HepG2 (cell line): Measurements from ENCODE around the gene HK2. TPM values are rescaled to one million over a fixed set of nuclear protein-coding genes. Genes with fewer than 3 reads are reported as not detected.

Experiments
- ATAC-seq: fragments of 200-7000 bp; cut with Tn5 transposase; 3 replicates; pipeline ENCODE4 v1.9.1; 2020; ENCODE audit warnings: mild to moderate bottlenecking, moderate library complexity
- BruUV-seq: library from RNA; stranded (reverse); fragments of 400-500 nt; replicated peaks from 2 replicates; lab custom pipeline; 2021; lab: Mats Ljungman, UMichigan
- CTCF ChIA-PET: fragments of 300-600 bp; formaldehyde crosslinking; extraction: SDS; loops from one replicate; lab custom pipeline; 2021; ENCODE audit warnings: low total read pairs, inconsistent platforms, low intra/inter-chr PET ratio; lab: Yijun Ruan, JAX
- POLR2A ChIA-PET: fragments of 350-600 bp; sonication (Branson Sonifier 250); formaldehyde crosslinking; loops from one replicate; lab custom pipeline; 2020; ENCODE audit warnings: antibody characterized with exemption, inconsistent platforms; lab: Yijun Ruan, JAX
- DNase-seq: peaks from one replicate; pipeline ENCODE4 v3.0.0-alpha.2; 2015; ENCODE audit warnings: low spot score
- FAIRE-seq: peaks from 3 replicates; lab custom pipeline; 2011; peaks lifted over from hg19 to GRCh38; lab: Jason Lieb, UNC
- H2AFZ ChIP-seq: one replicate; pipeline ENCODE4 v1.6.1; 2011; ENCODE audit warnings: low read length, inconsistent platforms
- H3K27ac ChIP-seq: fragments of 300-600 bp; 3 replicates; pipeline ENCODE4 v1.8.0; 2011; ENCODE audit warnings: mixed run types, mild to moderate bottlenecking, mixed read lengths, low read length, inconsistent platforms; ENCODE audit not compliant: insufficient read depth; ENCODE audit errors: extremely low read length
- H3K27me3 ChIP-seq, 2 experiments: fragments of 200-600 bp in 1 of 2; 2 replicates in 1 of 2; 3 replicates in 1 of 2; pipeline versions ENCODE4 v1.6.0 to v1.8.0; 2011; ENCODE audit warnings: low read length in 2 of 2, mild to moderate bottlenecking in 2 of 2, moderate library complexity in 2 of 2, inconsistent platforms in 1 of 2; ENCODE audit not compliant: insufficient read depth in 2 of 2, control insufficient read depth in 1 of 2
- H3K36me3 ChIP-seq, 2 experiments: fragments of 200-600 bp in 1 of 2; replicated peaks in 1 of 2; 2 replicates in 1 of 2; 3 replicates in 1 of 2; pipeline versions ENCODE4 v1.5.1 to v1.8.0; 2011; ENCODE audit warnings: low read length in 2 of 2, inconsistent platforms in 1 of 2; ENCODE audit not compliant: insufficient read depth in 2 of 2, control insufficient read depth in 1 of 2
- H3K4me1 ChIP-seq: 2 replicates; pipeline ENCODE4 v1.5.1; 2012; ENCODE audit warnings: low read length, inconsistent platforms; ENCODE audit not compliant: insufficient read depth
- H3K4me2 ChIP-seq: 2 replicates; pipeline ENCODE4 v1.6.0; 2011; ENCODE audit warnings: low read depth, low read length, inconsistent platforms
- H3K4me3 ChIP-seq, 3 experiments: fragments of 200-600 bp in 1 of 3; sonication (generic), shearing (Covaris generic) in 1 of 3; replicated peaks in 1 of 3; 2 replicates each; pipeline ENCODE4 v1.5.1; 2011 to 2016; ENCODE audit warnings: low read length in 3 of 3, inconsistent platforms in 2 of 3, low read depth in 2 of 3, mild to moderate bottlenecking in 2 of 3, control low read depth in 1 of 3, mixed read lengths in 1 of 3; ENCODE audit not compliant: insufficient read depth in 1 of 3
- H3K79me2 ChIP-seq: one replicate; pipeline ENCODE4 v1.6.1; 2011; ENCODE audit warnings: low read length, inconsistent platforms; ENCODE audit not compliant: insufficient read depth
- H3K9ac ChIP-seq: 2 replicates; pipeline ENCODE4 v1.6.0; 2011; ENCODE audit warnings: mild to moderate bottlenecking, low read depth, low read length, inconsistent platforms; ENCODE audit not compliant: insufficient read depth
- H3K9me3 ChIP-seq: 2 replicates; pipeline ENCODE4 v1.5.1; 2012; ENCODE audit warnings: mild to moderate bottlenecking, low read length
- H4K20me1 ChIP-seq: 2 replicates; pipeline ENCODE4 v1.6.0; 2011; ENCODE audit warnings: inconsistent platforms, mild to moderate bottlenecking, low read length, moderate library complexity; ENCODE audit not compliant: insufficient read depth
- CREM ChIP-seq, 2 experiments: sonication (generic) in 1 of 2; formaldehyde crosslinking in 1 of 2; IDR thresholded peaks; 2 replicates each; pipeline versions ENCODE4 v1.4.0 to v1.6.1; 2016 to 2020; ENCODE audit warnings: antibody characterized with exemption in 1 of 2, mild to moderate bottlenecking in 1 of 2, missing genetic modification reagents in 1 of 2
- MXD4 ChIP-seq: IDR thresholded peaks from 2 replicates; pipeline ENCODE4 v1.6.1; 2016; ENCODE audit warnings: mild to moderate bottlenecking, missing biosample characterization, missing genetic modification reagents
- MXI1 ChIP-seq: IDR thresholded peaks from 3 replicates; pipeline ENCODE4 v1.6.1; 2012; ENCODE audit warnings: low read depth, low read length, inconsistent platforms, borderline replicate concordance
- NFE2L1 ChIP-seq: sonication (generic); formaldehyde crosslinking; IDR thresholded peaks from 2 replicates; pipeline ENCODE4 v1.4.0; 2020; ENCODE audit warnings: missing genetic modification reagents, mild to moderate bottlenecking, borderline replicate concordance
- RAD21 ChIP-seq: fragments of 450-650 bp; formaldehyde crosslinking; IDR thresholded peaks from 2 replicates; pipeline ENCODE4 v1.5.0; 2020; ENCODE audit warnings: mild to moderate bottlenecking
- ZNF138 ChIP-seq: sonication (generic); formaldehyde crosslinking; IDR thresholded peaks from 2 replicates; pipeline ENCODE4 v1.5.0; 2020; ENCODE audit warnings: mild to moderate bottlenecking, low read depth, missing genetic modification reagents
- ZNF446 ChIP-seq: sonication (generic); formaldehyde crosslinking; IDR thresholded peaks from 2 replicates; pipeline ENCODE4 v1.5.0; 2020; ENCODE audit warnings: mild to moderate bottlenecking, missing genetic modification reagents
- ZNF607 ChIP-seq: sonication (generic); formaldehyde crosslinking; IDR thresholded peaks from 2 replicates; pipeline ENCODE4 v1.5.1; 2020; ENCODE audit warnings: missing genetic modification reagents, mild to moderate bottlenecking, borderline replicate concordance
- WGBS: methylation state at CpG from one replicate; pipeline ENCODE4 v1.1.6; 2017; ENCODE audit warnings: low lambda C conversion rate; 5-methylcytosine and 5-hydroxymethylcytosine counted together
- in situ Hi-C: cut with HindIII; loops from 2 replicates; pipeline ENCODE4 v1.10.0; 2017; ENCODE audit warnings: low pct_unique_long_range_greater_than_20kb; ENCODE audit not compliant: extremely low pct_ligation_motif_present
- intact Hi-C: fragments of 100-400 bp; cut with micrococcal nuclease; formaldehyde crosslinking; loops from one replicate; pipeline ENCODE4 v1.10.0; 2022; ENCODE audit not compliant: unreplicated experiment
- polyA plus RNA-seq, 8 experiments: library from polyadenylated mRNA; depleted of rRNA in 3 of 8; stranded (reverse) in 7 of 8; unstranded in 1 of 8; fragments of >200 nt; fragmentation: Illumina TruSeq in 4 of 8; extraction: Trizol in 4 of 8; gene quantifications; 2 replicates each; pipeline versions ENCODE4 v1.2.1 to v1.2.3, GENCODE V29; 2011 to 2016; ENCODE audit warnings: low read depth in 4 of 8, missing spikeins in 1 of 8, mixed read lengths in 1 of 8; ENCODE audit not compliant: insufficient read depth in 1 of 8
- total RNA-seq, 5 experiments: library from RNA; depleted of rRNA; stranded (reverse); fragments of >200 nt; fragmentation: Illumina TruSeq; extraction: Trizol; gene quantifications; 2 replicates each; pipeline ENCODE4 v1.2.3, GENCODE V29; 2016; ENCODE audit warnings: low read depth in 1 of 5
- TF ChIP-seq, protein P1 (sequence below): IDR thresholded peaks from 2 replicates; pipeline ENCODE4 v1.6.1; 2016
- TF ChIP-seq, protein P2 (sequence below): sonication (generic); formaldehyde crosslinking; IDR thresholded peaks from 2 replicates; pipeline ENCODE4 v1.9.0; 2021; ENCODE audit warnings: mild to moderate bottlenecking, missing genetic modification reagents
- TF ChIP-seq, protein P3 (sequence below): sonication (generic); formaldehyde crosslinking; IDR thresholded peaks from 2 replicates; pipeline ENCODE4 v1.4.0; 2020; ENCODE audit warnings: mild to moderate bottlenecking, missing genetic modification reagents

HK2 gene
- total and polyA plus RNA-seq, 2 of the 13 experiments (the other 11 are each of a cell fraction or from before 2014, with no cell fraction given): 13.2 to 101 TPM

DNA sequence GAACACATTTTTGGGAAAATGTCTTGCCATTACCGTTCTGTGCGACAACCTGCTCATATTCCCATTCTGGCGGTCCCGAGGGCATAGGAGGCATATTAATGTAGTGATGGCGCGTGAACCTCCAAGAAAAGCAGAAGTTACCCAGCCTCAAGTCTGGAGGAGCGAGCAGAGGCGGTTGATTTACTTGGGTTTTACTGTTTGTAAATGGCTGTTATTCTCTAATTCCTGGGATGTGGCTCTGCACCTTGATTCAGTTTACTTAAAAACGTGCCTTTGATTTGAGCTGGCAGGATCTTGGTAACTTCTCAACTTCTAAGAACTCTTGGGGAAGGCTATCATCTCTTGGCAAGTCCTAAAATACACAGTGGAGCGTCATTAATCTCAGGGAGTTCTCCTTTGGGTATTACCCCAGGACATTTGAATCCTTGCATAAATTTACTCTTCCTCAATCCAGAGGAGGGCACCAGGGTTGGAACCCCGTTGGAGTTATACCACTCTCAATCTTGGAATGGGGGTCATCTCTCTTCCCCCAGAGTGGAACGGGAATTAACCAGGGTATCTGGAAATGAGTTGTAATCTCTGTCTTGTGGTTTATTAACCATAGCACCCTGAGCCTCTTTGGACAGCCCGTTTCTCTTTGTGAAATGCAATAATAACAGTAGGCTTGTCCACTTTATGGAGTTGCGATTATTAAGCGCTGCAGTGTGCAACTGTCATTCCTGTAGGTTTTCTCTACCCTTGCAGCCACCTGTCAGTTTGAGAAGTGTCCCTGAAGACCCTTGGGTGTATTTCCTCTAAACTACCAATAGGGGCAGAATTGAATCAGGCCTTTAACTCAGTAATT, 2.1 kb downstream of the HK2 start:
- H3K4me3 ChIP-seq: peak overlapping the region; percentile 87 to 99 (median 97)
- intact Hi-C loops: loop anchor here (1.0 to 2.0 kb wide), 4 partner anchors 21 to 121 kb away; no protein-coding TSS in a partner anchor
- ATAC-seq (peak; percentile 7), FAIRE-seq (peak; percentile 75), DNase-seq (peak; percentile 85)
- in situ Hi-C loops: loop anchor here (5.0 kb wide), 1 partner anchor 74 kb away; no protein-coding TSS in a partner anchor
- CTCF ChIA-PET: interaction anchor here (0.9 to 2.4 kb wide), 4 partner anchors 40 to 146 kb away, joined by 3 to 12 read pairs (median 8); no protein-coding TSS in a partner anchor
- peak overlapping the region; percentile 83 for H3K9ac ChIP-seq
- H2AFZ ChIP-seq: no peak overlapping the region
- H3K27me3 ChIP-seq: no peaks in the 10 kb centered on the region; a peak in 1 of 5 replicates
- H3K4me2 ChIP-seq: peak overlapping the region; percentile 88
- peaks cover 40% of the 10 kb centered on the region for H4K20me1 ChIP-seq
- H3K4me1 ChIP-seq: peaks cover 69% of the 10 kb centered on the region
- H3K79me2 ChIP-seq: peaks cover 68% of the 10 kb centered on the region
- BruUV-seq: TSS peak; percentile 40
- WGBS: 19% methylated on average over 15 of the region's 15 CpGs
- H3K9me3 ChIP-seq: no peaks in the 10 kb centered on the region
- POLR2A ChIA-PET: interaction anchor here (0.7 to 5.0 kb wide), 12 partner anchors 8 to 121 kb away, joined by 3 to 30 read pairs (median 6); no protein-coding TSS in a partner anchor
- H3K27ac ChIP-seq: peak overlapping the region; percentile 71
- H3K36me3 ChIP-seq: peaks cover 6 to 13% of the 10 kb centered on the region in 2 experiments; a peak in 4 of 5 replicates
- TF ChIP-seq, protein P1, sequence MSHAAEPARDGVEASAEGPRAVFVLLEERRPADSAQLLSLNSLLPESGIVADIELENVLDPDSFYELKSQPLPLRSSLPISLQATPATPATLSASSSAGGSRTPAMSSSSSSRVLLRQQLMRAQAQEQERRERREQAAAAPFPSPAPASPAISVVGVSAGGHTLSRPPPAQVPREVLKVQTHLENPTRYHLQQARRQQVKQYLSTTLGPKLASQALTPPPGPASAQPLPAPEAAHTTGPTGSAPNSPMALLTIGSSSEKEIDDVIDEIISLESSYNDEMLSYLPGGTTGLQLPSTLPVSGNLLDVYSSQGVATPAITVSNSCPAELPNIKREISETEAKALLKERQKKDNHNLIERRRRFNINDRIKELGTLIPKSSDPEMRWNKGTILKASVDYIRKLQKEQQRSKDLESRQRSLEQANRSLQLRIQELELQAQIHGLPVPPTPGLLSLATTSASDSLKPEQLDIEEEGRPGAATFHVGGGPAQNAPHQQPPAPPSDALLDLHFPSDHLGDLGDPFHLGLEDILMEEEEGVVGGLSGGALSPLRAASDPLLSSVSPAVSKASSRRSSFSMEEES: no peak; the same call in 1 of the 2 replicates
- TF ChIP-seq RAD21 (CRISPR knock-in tag) (peak; percentile 73), MXI1 (peak; percentile 78; the same call in 2 of the 3 replicates), ZNF446 (CRISPR knock-in tag) (no peak), CREM (IDR thresholded peaks at IDR 0.05) (no peak), CREM (CRISPR knock-in tag; IDR thresholded peaks at IDR 0.05) (no peak), MXD4 (CRISPR knock-in tag) (peak; percentile 62; the same call in 1 of the 2 replicates), ZNF138 (no peak), NFE2L1 (CRISPR knock-in tag) (no peak), ZNF607 (CRISPR knock-in tag) (no peak)
- TF ChIP-seq, protein P2, sequence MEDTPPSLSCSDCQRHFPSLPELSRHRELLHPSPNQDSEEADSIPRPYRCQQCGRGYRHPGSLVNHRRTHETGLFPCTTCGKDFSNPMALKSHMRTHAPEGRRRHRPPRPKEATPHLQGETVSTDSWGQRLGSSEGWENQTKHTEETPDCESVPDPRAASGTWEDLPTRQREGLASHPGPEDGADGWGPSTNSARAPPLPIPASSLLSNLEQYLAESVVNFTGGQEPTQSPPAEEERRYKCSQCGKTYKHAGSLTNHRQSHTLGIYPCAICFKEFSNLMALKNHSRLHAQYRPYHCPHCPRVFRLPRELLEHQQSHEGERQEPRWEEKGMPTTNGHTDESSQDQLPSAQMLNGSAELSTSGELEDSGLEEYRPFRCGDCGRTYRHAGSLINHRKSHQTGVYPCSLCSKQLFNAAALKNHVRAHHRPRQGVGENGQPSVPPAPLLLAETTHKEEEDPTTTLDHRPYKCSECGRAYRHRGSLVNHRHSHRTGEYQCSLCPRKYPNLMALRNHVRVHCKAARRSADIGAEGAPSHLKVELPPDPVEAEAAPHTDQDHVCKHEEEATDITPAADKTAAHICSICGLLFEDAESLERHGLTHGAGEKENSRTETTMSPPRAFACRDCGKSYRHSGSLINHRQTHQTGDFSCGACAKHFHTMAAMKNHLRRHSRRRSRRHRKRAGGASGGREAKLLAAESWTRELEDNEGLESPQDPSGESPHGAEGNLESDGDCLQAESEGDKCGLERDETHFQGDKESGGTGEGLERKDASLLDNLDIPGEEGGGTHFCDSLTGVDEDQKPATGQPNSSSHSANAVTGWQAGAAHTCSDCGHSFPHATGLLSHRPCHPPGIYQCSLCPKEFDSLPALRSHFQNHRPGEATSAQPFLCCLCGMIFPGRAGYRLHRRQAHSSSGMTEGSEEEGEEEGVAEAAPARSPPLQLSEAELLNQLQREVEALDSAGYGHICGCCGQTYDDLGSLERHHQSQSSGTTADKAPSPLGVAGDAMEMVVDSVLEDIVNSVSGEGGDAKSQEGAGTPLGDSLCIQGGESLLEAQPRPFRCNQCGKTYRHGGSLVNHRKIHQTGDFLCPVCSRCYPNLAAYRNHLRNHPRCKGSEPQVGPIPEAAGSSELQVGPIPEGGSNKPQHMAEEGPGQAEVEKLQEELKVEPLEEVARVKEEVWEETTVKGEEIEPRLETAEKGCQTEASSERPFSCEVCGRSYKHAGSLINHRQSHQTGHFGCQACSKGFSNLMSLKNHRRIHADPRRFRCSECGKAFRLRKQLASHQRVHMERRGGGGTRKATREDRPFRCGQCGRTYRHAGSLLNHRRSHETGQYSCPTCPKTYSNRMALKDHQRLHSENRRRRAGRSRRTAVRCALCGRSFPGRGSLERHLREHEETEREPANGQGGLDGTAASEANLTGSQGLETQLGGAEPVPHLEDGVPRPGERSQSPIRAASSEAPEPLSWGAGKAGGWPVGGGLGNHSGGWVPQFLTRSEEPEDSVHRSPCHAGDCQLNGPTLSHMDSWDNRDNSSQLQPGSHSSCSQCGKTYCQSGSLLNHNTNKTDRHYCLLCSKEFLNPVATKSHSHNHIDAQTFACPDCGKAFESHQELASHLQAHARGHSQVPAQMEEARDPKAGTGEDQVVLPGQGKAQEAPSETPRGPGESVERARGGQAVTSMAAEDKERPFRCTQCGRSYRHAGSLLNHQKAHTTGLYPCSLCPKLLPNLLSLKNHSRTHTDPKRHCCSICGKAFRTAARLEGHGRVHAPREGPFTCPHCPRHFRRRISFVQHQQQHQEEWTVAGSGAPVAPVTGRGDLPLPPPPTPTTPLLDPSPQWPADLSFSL (CRISPR knock-in tag): no peak
- TF ChIP-seq, protein P3, sequence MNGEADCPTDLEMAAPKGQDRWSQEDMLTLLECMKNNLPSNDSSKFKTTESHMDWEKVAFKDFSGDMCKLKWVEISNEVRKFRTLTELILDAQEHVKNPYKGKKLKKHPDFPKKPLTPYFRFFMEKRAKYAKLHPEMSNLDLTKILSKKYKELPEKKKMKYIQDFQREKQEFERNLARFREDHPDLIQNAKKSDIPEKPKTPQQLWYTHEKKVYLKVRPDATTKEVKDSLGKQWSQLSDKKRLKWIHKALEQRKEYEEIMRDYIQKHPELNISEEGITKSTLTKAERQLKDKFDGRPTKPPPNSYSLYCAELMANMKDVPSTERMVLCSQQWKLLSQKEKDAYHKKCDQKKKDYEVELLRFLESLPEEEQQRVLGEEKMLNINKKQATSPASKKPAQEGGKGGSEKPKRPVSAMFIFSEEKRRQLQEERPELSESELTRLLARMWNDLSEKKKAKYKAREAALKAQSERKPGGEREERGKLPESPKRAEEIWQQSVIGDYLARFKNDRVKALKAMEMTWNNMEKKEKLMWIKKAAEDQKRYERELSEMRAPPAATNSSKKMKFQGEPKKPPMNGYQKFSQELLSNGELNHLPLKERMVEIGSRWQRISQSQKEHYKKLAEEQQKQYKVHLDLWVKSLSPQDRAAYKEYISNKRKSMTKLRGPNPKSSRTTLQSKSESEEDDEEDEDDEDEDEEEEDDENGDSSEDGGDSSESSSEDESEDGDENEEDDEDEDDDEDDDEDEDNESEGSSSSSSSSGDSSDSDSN (CRISPR knock-in tag): 0 out of 2 replicates have a peak, but pooled peaks have one; percentile 33
